ENCODE measurements around the gene TLR6. TPM values are rescaled to one million over a fixed set of nuclear protein-coding genes. Genes with fewer than 3 reads are reported as not detected.
A peak's percentile ranks its signal among the peaks of the same experiment; 100 is the strongest.

TLR6 gene
- total and polyA plus RNA-seq, 11 donors, result 0.15 to 9.8 (median 1.2) TPM

- H3K27ac ChIP-seq, result no peak overlapping the region
- intact Hi-C loops (cut with DNase I), result no loop called here
- 82 to 91% (median 86%) methylated on average over 4 of the region's 4 CpGs for WGBS, 4 donors
- no peaks in the 10 kb centered on the region for H3K36me3 ChIP-seq
- H3K4me3 ChIP-seq, result no peak overlapping the region
- H3K27me3 ChIP-seq, result no peaks in the 10 kb centered on the region
- no peak for TF ChIP-seq CTCF (IDR thresholded peaks at IDR 0.05)
- no peak for TF ChIP-seq POLR2A (IDR thresholded peaks at IDR 0.05)
- peaks cover 0 to 14% (median 0%) of the 10 kb centered on the region in 12 donors for H3K9me3 ChIP-seq
- no peak for ATAC-seq
- H3K4me1 ChIP-seq, result peaks cover 0 to 6% (median 0%) of the 10 kb centered on the region in 12 donors
- DNase-seq, result no peak
Measured at GRCh38 chr4:38820329-38821061, 36.1 kb downstream of the TLR6 start.

GRCh38 chr4:38819569-38819968 is 37.0 kb downstream of the TLR6 start:
- Histone ChIP-seq H3K27ac (no peak overlapping the region), H3K4me1 (peaks cover 0 to 16% (median 0%) of the 10 kb centered on the region in 12 donors), H3K36me3 (no peaks in the 10 kb centered on the region), H3K4me3 (no peak overlapping the region), H3K27me3 (no peaks in the 10 kb centered on the region), H3K9me3 (peaks cover 0 to 17% (median 2%) of the 10 kb centered on the region in 12 donors)
- DNase-seq (no peak), ATAC-seq (no peak)
- WGBS, 4 donors, result 70 to 80% (median 76%) methylated on average over 3 of the region's 3 CpGs
- no peak for TF ChIP-seq CTCF (IDR thresholded peaks at IDR 0.05)
- TF ChIP-seq POLR2A (IDR thresholded peaks at IDR 0.05), result no peak
- intact Hi-C loops (cut with DNase I), result no loop called here

GRCh38 chr4:38818441-38818976 is 38.1 kb downstream of the TLR6 start:
- ATAC-seq (no peak), DNase-seq (no peak)
- Histone ChIP-seq H3K36me3 (no peaks in the 10 kb centered on the region), H3K27ac (no peak overlapping the region), H3K4me3 (no peak overlapping the region), H3K27me3 (no peaks in the 10 kb centered on the region), H3K9me3 (peaks cover 0 to 17% (median 2%) of the 10 kb centered on the region in 12 donors), H3K4me1 (peaks cover 0 to 24% (median 0%) of the 10 kb centered on the region in 12 donors)
- TF ChIP-seq POLR2A (IDR thresholded peaks at IDR 0.05) (no peak), CTCF (IDR thresholded peaks at IDR 0.05) (no peak)
- WGBS, 4 donors, result 63 to 71% (median 66%) methylated on average over 5 of the region's 5 CpGs
- intact Hi-C loops (cut with DNase I), result no loop called here

- H3K27ac ChIP-seq, result peak overlapping the region in 4 of 12 donors; percentile 22 to 91 (median 43)
- ATAC-seq, result peak in 3 of 4 donors; percentile 32 to 47 (median 41)
- no peaks in the 10 kb centered on the region for H3K27me3 ChIP-seq
- TF ChIP-seq POLR2A (IDR thresholded peaks at IDR 0.05), result no peak
- TF ChIP-seq CTCF (IDR thresholded peaks at IDR 0.05), result no peak
- intact Hi-C loops (cut with DNase I), result no loop called here
- peak overlapping the region in 1 of 12 donors; percentile 32 for H3K4me3 ChIP-seq
- WGBS, 4 donors, result 58 to 68% (median 67%) methylated on average over 3 of the region's 3 CpGs
- H3K9me3 ChIP-seq, result peaks cover 0 to 8% (median 0%) of the 10 kb centered on the region in 12 donors
- no peak for DNase-seq
- peaks cover 0 to 36% (median 0%) of the 10 kb centered on the region in 12 donors for H3K4me1 ChIP-seq
- H3K36me3 ChIP-seq, result no peaks in the 10 kb centered on the region
Measured at GRCh38 chr4:38815885-38816782, 40.5 kb downstream of the TLR6 start.

Measured in heart left ventricle (tissue), 16 donors.